ENCODE results near the gene IFIT3.

DNA sequence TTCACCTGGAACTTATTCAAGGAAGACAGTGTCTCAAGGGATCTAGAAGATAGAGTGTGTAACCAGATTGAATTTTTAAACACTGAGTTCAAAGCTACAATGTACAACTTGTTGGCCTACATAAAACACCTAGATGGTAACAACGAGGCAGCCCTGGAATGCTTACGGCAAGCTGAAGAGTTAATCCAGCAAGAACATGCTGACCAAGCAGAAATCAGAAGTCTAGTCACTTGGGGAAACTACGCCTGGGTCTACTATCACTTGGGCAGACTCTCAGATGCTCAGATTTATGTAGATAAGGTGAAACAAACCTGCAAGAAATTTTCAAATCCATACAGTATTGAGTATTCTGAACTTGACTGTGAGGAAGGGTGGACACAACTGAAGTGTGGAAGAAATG is 10.9 kb downstream of the IFIT3 start:
- TF ChIP-seq, protein P1, sequence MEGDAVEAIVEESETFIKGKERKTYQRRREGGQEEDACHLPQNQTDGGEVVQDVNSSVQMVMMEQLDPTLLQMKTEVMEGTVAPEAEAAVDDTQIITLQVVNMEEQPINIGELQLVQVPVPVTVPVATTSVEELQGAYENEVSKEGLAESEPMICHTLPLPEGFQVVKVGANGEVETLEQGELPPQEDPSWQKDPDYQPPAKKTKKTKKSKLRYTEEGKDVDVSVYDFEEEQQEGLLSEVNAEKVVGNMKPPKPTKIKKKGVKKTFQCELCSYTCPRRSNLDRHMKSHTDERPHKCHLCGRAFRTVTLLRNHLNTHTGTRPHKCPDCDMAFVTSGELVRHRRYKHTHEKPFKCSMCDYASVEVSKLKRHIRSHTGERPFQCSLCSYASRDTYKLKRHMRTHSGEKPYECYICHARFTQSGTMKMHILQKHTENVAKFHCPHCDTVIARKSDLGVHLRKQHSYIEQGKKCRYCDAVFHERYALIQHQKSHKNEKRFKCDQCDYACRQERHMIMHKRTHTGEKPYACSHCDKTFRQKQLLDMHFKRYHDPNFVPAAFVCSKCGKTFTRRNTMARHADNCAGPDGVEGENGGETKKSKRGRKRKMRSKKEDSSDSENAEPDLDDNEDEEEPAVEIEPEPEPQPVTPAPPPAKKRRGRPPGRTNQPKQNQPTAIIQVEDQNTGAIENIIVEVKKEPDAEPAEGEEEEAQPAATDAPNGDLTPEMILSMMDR (conservative IDR thresholded peaks at IDR 0.05), result no peak
- TF ChIP-seq EZH2 (IDR thresholded peaks at IDR 0.05; ENCODE audit: low read depth), result no peak
